Measurements from ENCODE around the gene DUSP5.

DUSP5 gene

GRCh38 chr10:110500515-110500905 lies 2.8 kb downstream of the DUSP5 start:
- DNase-seq (ENCODE audit: low read depth in 2 of 2) = no peak

GRCh38 chr10:110501142-110501937 lies 3.6 kb downstream of the DUSP5 start:
- peak; percentile 42 to 66 for DNase-seq (ENCODE audit: low read depth in 2 of 2)

- no peak for DNase-seq (ENCODE audit: low read depth in 2 of 2)
Observed at GRCh38 chr10:110502072-110502845, 4.6 kb downstream of the DUSP5 start.

- DNase-seq (ENCODE audit: low read depth in 2 of 2) = no peak
Observed at GRCh38 chr10:110502851-110503301, 5.2 kb downstream of the DUSP5 start.

- DNase-seq (ENCODE audit: low read depth in 2 of 2) = no peak
Observed at GRCh38 chr10:110503528-110504110, 5.9 kb downstream of the DUSP5 start.

- DNase-seq (ENCODE audit: low read depth in 2 of 2) = peak; percentile 18 to 43
Observed at GRCh38 chr10:110504111-110504735, 6.5 kb downstream of the DUSP5 start.

- DNase-seq (ENCODE audit: low read depth in 2 of 2) = no peak
Observed at GRCh38 chr10:110505130-110505770, 7.5 kb downstream of the DUSP5 start.

GRCh38 chr10:110506448-110506847 lies 8.7 kb downstream of the DUSP5 start:
- no peak for DNase-seq (ENCODE audit: low read depth in 2 of 2)

- DNase-seq (ENCODE audit: low read depth in 2 of 2) = no peak
Observed at GRCh38 chr10:110507346-110507745, 9.6 kb downstream of the DUSP5 start.

GRCh38 chr10:110508159-110508788 lies 10.6 kb downstream of the DUSP5 start:
- no peak for DNase-seq (ENCODE audit: low read depth in 2 of 2)

- DNase-seq (ENCODE audit: low read depth in 2 of 2) = no peak
Observed at GRCh38 chr10:110508806-110509544, 11.3 kb downstream of the DUSP5 start.

- no peak for DNase-seq (ENCODE audit: low read depth in 2 of 2)
Observed at GRCh38 chr10:110509560-110509959, 11.9 kb downstream of the DUSP5 start.

- no peak for DNase-seq (ENCODE audit: low read depth in 2 of 2)
Observed at GRCh38 chr10:110510086-110510485, 12.4 kb downstream of the DUSP5 start.

GRCh38 chr10:110510730-110511129 lies 13.0 kb downstream of the DUSP5 start:
- no peak for DNase-seq (ENCODE audit: low read depth in 2 of 2)

- DNase-seq (ENCODE audit: low read depth in 2 of 2) = no peak
Observed at GRCh38 chr10:110511734-110512449, 14.2 kb downstream of the DUSP5 start.

GRCh38 chr10:110512461-110513187 lies 14.9 kb downstream of the DUSP5 start:
- peak in 1 of 2 donors; percentile 56 for DNase-seq (ENCODE audit: low read depth in 2 of 2)

- no peak for DNase-seq (ENCODE audit: low read depth in 2 of 2)
Observed at GRCh38 chr10:110513949-110514348, 16.2 kb downstream of the DUSP5 start.

GRCh38 chr10:110514848-110515247 lies 17.1 kb downstream of the DUSP5 start:
- DNase-seq (ENCODE audit: low read depth in 2 of 2) = no peak
